Left lobe of liver (tissue), 2 donors: ENCODE results near the gene MATN4. TPM values are rescaled to one million over a fixed set of nuclear protein-coding genes. Genes with fewer than 3 reads are reported as not detected.
A peak's percentile ranks its signal among the peaks of the same experiment; 100 is the strongest.

Source experiments
- ATAC-seq: fragments of 200-7000 bp; cut with Tn5 transposase; one replicate; pipeline ENCODE4 v1.9.1; 2020; ENCODE audit warnings: mild to moderate bottlenecking, moderate library complexity
- DNase-seq: peaks from one replicate; pipeline ENCODE4 v3.0.0-alpha.2; 2020; ENCODE audit warnings: low spot score
- total RNA-seq: library from RNA; stranded (reverse); gene quantifications from one replicate; pipeline ENCODE4 v1.2.1, GENCODE V29; 2021
- donor health status: DM: no; HTN: no; CAD: no; lungs with moderate emphysema.
- donor health status: DM: no; HTN: yes; CAD: no.

MATN4 gene
- total RNA-seq, 1 donor from 2014 or later, result not detected

GRCh38 chr20:45341579-45341938, 33.5 kb upstream of the MATN4 start:
- peak; percentile 3 for ATAC-seq
- peak; percentile 72 for DNase-seq

- DNase-seq (no peak), ATAC-seq (no peak)
These were observed 32.9 kb upstream of the MATN4 start for GRCh38 chr20:45340951-45341350.

- DNase-seq (peak; percentile 90), ATAC-seq (peak; percentile 42)
These were observed 32.2 kb upstream of the MATN4 start for GRCh38 chr20:45340236-45340847.

GRCh38 chr20:45339799-45340198, 31.7 kb upstream of the MATN4 start:
- ATAC-seq, result no peak

GRCh38 chr20:45339084-45339483, 31.0 kb upstream of the MATN4 start:
- no peak for DNase-seq
- no peak for ATAC-seq

More at GRCh38 chr20:45339799-45340198, 31.7 kb upstream of the MATN4 start:
- no peak for DNase-seq

- DNase-seq (no peak), ATAC-seq (no peak)
These were observed 30.3 kb upstream of the MATN4 start for GRCh38 chr20:45338121-45339030.

- peak; percentile 24 for ATAC-seq
These were observed 29.4 kb upstream of the MATN4 start for GRCh38 chr20:45337367-45338120.

GRCh38 chr20:45336530-45337366, 28.6 kb upstream of the MATN4 start:
- DNase-seq, result peak; percentile 82
- peak; percentile 58 for ATAC-seq

More at GRCh38 chr20:45337367-45338120, 29.4 kb upstream of the MATN4 start:
- DNase-seq, result no peak

GRCh38 chr20:45330476-45330875, 22.4 kb upstream of the MATN4 start:
- DNase-seq (no peak), ATAC-seq (peak; percentile 7)

GRCh38 chr20:45329497-45330319, 21.6 kb upstream of the MATN4 start:
- DNase-seq, result no peak
- ATAC-seq, result peak; percentile 31

- ATAC-seq (no peak), DNase-seq (no peak)
These were observed 20.4 kb upstream of the MATN4 start for GRCh38 chr20:45328451-45328850.

- ATAC-seq (no peak), DNase-seq (no peak)
These were observed 17.3 kb upstream of the MATN4 start for GRCh38 chr20:45325371-45325770.

- no peak for DNase-seq
- ATAC-seq, result peak; percentile 5
These were observed 15.6 kb upstream of the MATN4 start for GRCh38 chr20:45323731-45324130.

GRCh38 chr20:45322952-45323383, 14.9 kb upstream of the MATN4 start:
- peak; percentile 84 for ATAC-seq
- DNase-seq, result peak; percentile 76

- DNase-seq (no peak), ATAC-seq (no peak)
These were observed 13.0 kb upstream of the MATN4 start for GRCh38 chr20:45320948-45321595.

GRCh38 chr20:45318948-45319347, 10.8 kb upstream of the MATN4 start:
- no peak for ATAC-seq
- no peak for DNase-seq

GRCh38 chr20:45318386-45318939, 10.4 kb upstream of the MATN4 start:
- ATAC-seq (no peak), DNase-seq (no peak)

GRCh38 chr20:45317826-45318225, 9.7 kb upstream of the MATN4 start:
- ATAC-seq (no peak), DNase-seq (no peak)
